NCI-H345 treated with DMSO at 0.1 percent for 48 hours (cell line): ENCODE results near the gene ABHD2.
"Not testable (repeated sequence)": the region's sequence is repeated elsewhere in the genome, so short reads cannot be mapped to it uniquely, and the experiment has no call there.

Experiments used
- DNase-seq: peaks from one replicate; lab custom pipeline; 2025; ENCODE audit not compliant: unreplicated experiment; lab: John Stamatoyannopoulos, UW

ABHD2 gene

GRCh38 chr15:89075101-89075640, 13.1 kb upstream of the ABHD2 start:
- DNase-seq = no peak

GRCh38 chr15:89075846-89076245, 12.4 kb upstream of the ABHD2 start:
- no peak for DNase-seq

- DNase-seq = no peak
Measured at GRCh38 chr15:89077750-89078149, 10.5 kb upstream of the ABHD2 start.

GRCh38 chr15:89078851-89079810, 9.1 kb upstream of the ABHD2 start:
- no peak for DNase-seq

- DNase-seq = no peak
Measured at GRCh38 chr15:89081878-89082277, 6.4 kb upstream of the ABHD2 start.

- DNase-seq = no peak
Measured at GRCh38 chr15:89083246-89083645, 5.0 kb upstream of the ABHD2 start.

GRCh38 chr15:89085289-89085926, 2.8 kb upstream of the ABHD2 start:
- DNase-seq = no peak

- DNase-seq = not testable (repeated sequence)
Measured at GRCh38 chr15:89085933-89086332, 2.3 kb upstream of the ABHD2 start.

- not testable (repeated sequence) for DNase-seq
Measured at GRCh38 chr15:89086390-89086789, 1.9 kb upstream of the ABHD2 start.

GRCh38 chr15:89087161-89087829, 961 bp upstream of the ABHD2 start:
- DNase-seq = no peak

- DNase-seq = no peak
Measured at GRCh38 chr15:89088605-89089315, 504 bp downstream of the ABHD2 start.

- DNase-seq = no peak
Measured at GRCh38 chr15:89089316-89090230, 1.3 kb downstream of the ABHD2 start.

GRCh38 chr15:89090791-89091626, 2.8 kb downstream of the ABHD2 start:
- no peak for DNase-seq

- DNase-seq = no peak
Measured at GRCh38 chr15:89091627-89092220, 3.5 kb downstream of the ABHD2 start.

- DNase-seq = no peak
Measured at GRCh38 chr15:89093509-89093908, 5.3 kb downstream of the ABHD2 start.

GRCh38 chr15:89095073-89095472, 6.8 kb downstream of the ABHD2 start:
- no peak for DNase-seq

- DNase-seq = no peak
Measured at GRCh38 chr15:89095556-89095955, 7.3 kb downstream of the ABHD2 start.

- DNase-seq = no peak
Measured at GRCh38 chr15:89096664-89097063, 8.4 kb downstream of the ABHD2 start.
